ENCODE data around the gene CCDC192.

DNA sequence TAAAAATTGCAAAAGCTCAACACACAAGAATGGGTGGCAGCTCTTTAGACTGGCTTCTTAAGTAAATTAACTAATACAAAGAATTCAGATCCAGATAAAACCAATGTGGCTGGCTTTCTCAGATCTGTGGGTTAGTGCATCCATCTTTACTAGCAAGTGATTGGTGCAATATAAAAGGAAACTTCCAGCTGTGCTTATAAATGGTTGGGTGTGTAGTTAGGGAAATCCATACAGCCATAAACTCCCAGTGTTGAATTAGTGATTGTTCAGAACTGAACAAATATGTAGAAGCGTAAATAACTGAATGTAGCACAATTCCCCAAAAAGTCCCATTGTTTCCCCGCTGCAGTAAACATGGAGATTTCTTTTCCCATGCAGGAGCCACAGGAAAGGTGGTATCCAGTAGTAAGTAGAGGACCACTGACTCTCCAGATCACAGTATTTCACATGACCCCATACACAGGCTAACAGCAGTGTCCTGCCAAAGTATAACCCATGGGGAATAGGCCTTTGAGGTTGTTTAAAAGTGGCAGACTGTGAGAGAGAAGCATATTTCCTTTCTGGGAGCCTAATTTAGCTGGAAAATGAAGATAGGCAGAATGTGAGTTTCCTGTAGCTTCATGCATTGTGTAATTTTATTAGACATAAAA, 207.2 kb downstream of the CCDC192 start:
- TF ChIP-seq CTCF (IDR thresholded peaks at IDR 0.05) (no peak), POLR2AphosphoS5 (IDR thresholded peaks at IDR 0.05) (no peak), POLR2A (IDR thresholded peaks at IDR 0.05) (no peak), EP300 (IDR thresholded peaks at IDR 0.05) (no peak)
